Neural cell (in vitro differentiated cells): Measurements from ENCODE around the gene SP2. TPM values are rescaled to one million over a fixed set of nuclear protein-coding genes. Genes with fewer than 3 reads are reported as not detected.

Experiments used
- H2AFZ ChIP-seq: fragments of 200-600, 300-800 bp; sonication (generic), shearing (Covaris generic); 2 replicates; pipeline ENCODE4 v1.6.0; 2014; ENCODE audit warnings: low read depth, mild to moderate bottlenecking, antibody characterized with exemption, low read length, moderate library complexity
- H3F3A ChIP-seq: fragments of 200-600 bp; shearing (Covaris generic); 2 replicates; pipeline ENCODE4 v1.6.1; 2016; ENCODE audit warnings: mild to moderate bottlenecking, moderate library complexity, mixed read lengths, antibody characterized with exemption, low read length; ENCODE audit not compliant: insufficient read depth, poor library complexity, severe bottlenecking
- H3K27ac ChIP-seq: fragments of 200-600, 300-800 bp; sonication (generic), shearing (Covaris generic); 2 replicates; pipeline ENCODE4 v1.5.1; 2014; ENCODE audit warnings: mild to moderate bottlenecking, low read length, moderate library complexity
- H3K27me3 ChIP-seq: fragments of 300-800, 200-600 bp; sonication (generic), shearing (Covaris generic); 2 replicates; pipeline ENCODE4 v1.6.0; 2014; ENCODE audit warnings: mild to moderate bottlenecking, low read depth, low read length, moderate library complexity; ENCODE audit not compliant: insufficient read depth
- H3K36me3 ChIP-seq: fragments of 300-800, 200-600 bp; sonication (generic), shearing (Covaris generic); 2 replicates; pipeline ENCODE4 v1.5.1; 2014; ENCODE audit warnings: mild to moderate bottlenecking, antibody characterized with exemption, low read length, moderate library complexity; ENCODE audit not compliant: insufficient read depth
- H3K4me2 ChIP-seq: fragments of 300-800, 200-600 bp; sonication (generic), shearing (Covaris generic); 2 replicates; pipeline ENCODE4 v1.6.0; 2014; ENCODE audit warnings: mild to moderate bottlenecking, low read length
- H3K4me3 ChIP-seq: fragments of 300-800, 200-600 bp; sonication (generic), shearing (Covaris generic); 2 replicates; pipeline ENCODE4 v1.5.1; 2014; ENCODE audit warnings: mild to moderate bottlenecking, low read length, moderate library complexity
- H3K79me2 ChIP-seq: fragments of 200-600 bp; shearing (Covaris generic); replicated peaks from 2 replicates; pipeline ENCODE4 v1.6.0; 2014; ENCODE audit warnings: mild to moderate bottlenecking, low read length, moderate library complexity; ENCODE audit not compliant: insufficient read depth
- H3K9ac ChIP-seq: fragments of 300-800, 200-600 bp; sonication (generic), shearing (Covaris generic); 2 replicates; pipeline ENCODE4 v1.6.1; 2016; ENCODE audit warnings: mild to moderate bottlenecking, low read length, mixed read lengths
- H3K9me2 ChIP-seq: fragments of 200-600 bp; shearing (Covaris generic); 2 replicates; pipeline ENCODE4 v1.6.1; 2016; ENCODE audit warnings: mild to moderate bottlenecking, low read length, mixed read lengths; ENCODE audit not compliant: insufficient read depth
- H3K9me3 ChIP-seq: fragments of 200-600, 300-800 bp; sonication (generic), shearing (Covaris generic); 2 replicates; pipeline ENCODE4 v1.6.1; 2016; ENCODE audit warnings: mild to moderate bottlenecking, mixed run types, low read length, moderate library complexity, mixed read lengths
- H4K20me1 ChIP-seq: fragments of 200-600 bp; shearing (Covaris generic); 2 replicates; pipeline ENCODE4 v1.6.1; 2016; ENCODE audit warnings: mild to moderate bottlenecking, mixed run types; ENCODE audit not compliant: insufficient read depth
- EP300 ChIP-seq: fragments of 450-650 bp; conservative IDR thresholded peaks from 2 replicates; pipeline ENCODE4 v1.6.1; 2014; ENCODE audit warnings: antibody characterized with exemption, mild to moderate bottlenecking, moderate library complexity; ENCODE audit not compliant: poor library complexity, severe bottlenecking
- EZH2 ChIP-seq: fragments of 200-600, 300-800 bp; shearing (Covaris generic), sonication (generic); IDR thresholded peaks from 2 replicates; pipeline ENCODE4 v1.6.1; 2014; ENCODE audit warnings: antibody characterized with exemption, low read length, borderline replicate concordance, mild to moderate bottlenecking; ENCODE audit not compliant: insufficient read depth, poor library complexity, severe bottlenecking
- MXI1 ChIP-seq: fragments of 450-650 bp; conservative IDR thresholded peaks from 2 replicates; pipeline ENCODE4 v1.6.1; 2014; ENCODE audit warnings: antibody characterized with exemption, mild to moderate bottlenecking; ENCODE audit not compliant: poor library complexity, severe bottlenecking
- POLR2AphosphoS5 ChIP-seq: IDR thresholded peaks from 2 replicates; pipeline ENCODE4 v1.6.1; 2012
- RAD21 ChIP-seq: fragments of 450-650 bp; conservative IDR thresholded peaks from 2 replicates; pipeline ENCODE4 v1.6.1; 2014; ENCODE audit warnings: antibody characterized with exemption, mild to moderate bottlenecking, moderate library complexity
- REST ChIP-seq: IDR thresholded peaks from 2 replicates; pipeline ENCODE4 v1.6.1; 2012; ENCODE audit warnings: borderline replicate concordance
- SMC3 ChIP-seq: fragments of 450-650 bp; conservative IDR thresholded peaks from 2 replicates; pipeline ENCODE4 v1.6.1; 2014; ENCODE audit warnings: antibody characterized with exemption, mild to moderate bottlenecking, moderate library complexity; ENCODE audit not compliant: poor library complexity
- TAF1 ChIP-seq: IDR thresholded peaks from 2 replicates; pipeline ENCODE4 v1.6.1; 2012; ENCODE audit warnings: low read depth
- polyA plus RNA-seq: library from polyadenylated mRNA; depleted of rRNA; stranded (reverse); fragments of >200 nt; gene quantifications from 2 replicates; pipeline ENCODE4 v1.2.3, GENCODE V29; 2014
- TF ChIP-seq, protein P1 (sequence below): fragments of 450-650 bp; IDR thresholded peaks from 2 replicates; pipeline ENCODE4 v1.5.1; 2014; ENCODE audit warnings: antibody characterized with exemption, mild to moderate bottlenecking, moderate library complexity; ENCODE audit not compliant: poor library complexity, severe bottlenecking

Gene SP2
- polyA plus RNA-seq, 1 donor from 2014 or later = 0.25 TPM

- Histone ChIP-seq H3K4me2 (peak overlapping the region; percentile 89), H3K9me3 (no peaks in the 10 kb centered on the region), H3K9me2 (no peaks in the 10 kb centered on the region), H3K4me3 (peak overlapping the region; percentile 90), H3F3A (no peaks in the 10 kb centered on the region), H3K9ac (peak overlapping the region; percentile 90), H4K20me1 (no peaks in the 10 kb centered on the region), H3K27ac (no peak overlapping the region), H2AFZ (no peak overlapping the region), H3K27me3 (no peaks in the 10 kb centered on the region), H3K36me3 (no peaks in the 10 kb centered on the region), H3K79me2 (peaks cover 13% of the 10 kb centered on the region)
- TF ChIP-seq MXI1 = no peak
- TF ChIP-seq TAF1 = no peak
- TF ChIP-seq REST = no peak
Observed at GRCh38 chr17:47897561-47897960, 1.5 kb downstream of the SP2 start.

DNA sequence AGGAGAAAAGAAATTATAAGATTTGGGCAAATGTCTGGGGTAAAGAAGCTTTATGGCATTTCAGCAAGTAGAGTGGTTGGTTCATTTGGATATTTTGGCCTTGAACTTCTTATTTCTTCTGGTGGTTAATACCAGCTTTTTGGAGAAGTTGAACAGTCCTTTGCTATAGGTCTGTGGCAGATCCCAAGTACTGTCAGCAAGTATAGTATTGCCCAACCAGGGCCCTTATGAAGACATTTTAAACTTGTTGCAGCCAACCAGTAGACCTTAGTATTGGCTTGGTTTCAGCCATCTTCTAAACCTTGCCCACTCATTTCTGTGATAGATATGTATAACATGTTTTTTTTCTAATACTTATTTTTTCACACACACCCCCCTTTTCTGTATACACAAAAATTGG, 2.2 kb downstream of the SP2 start:
- H3K9me2 ChIP-seq = no peaks in the 10 kb centered on the region
- no peak overlapping the region for H3K9ac ChIP-seq
- no peak overlapping the region for H3K4me2 ChIP-seq
- no peak overlapping the region for H3K27ac ChIP-seq
- peaks cover 13% of the 10 kb centered on the region for H3K79me2 ChIP-seq
- H3K36me3 ChIP-seq = no peaks in the 10 kb centered on the region
- H3F3A ChIP-seq = no peaks in the 10 kb centered on the region
- no peak overlapping the region for H2AFZ ChIP-seq
- H3K27me3 ChIP-seq = no peaks in the 10 kb centered on the region
- no peaks in the 10 kb centered on the region for H3K9me3 ChIP-seq
- no peak overlapping the region for H3K4me3 ChIP-seq
- TF ChIP-seq MXI1 (no peak), TAF1 (no peak), REST (no peak), EP300 (no peak), POLR2AphosphoS5 (no peak), EZH2 (no peak), RAD21 (no peak), SMC3 (no peak)
- TF ChIP-seq, protein P1, sequence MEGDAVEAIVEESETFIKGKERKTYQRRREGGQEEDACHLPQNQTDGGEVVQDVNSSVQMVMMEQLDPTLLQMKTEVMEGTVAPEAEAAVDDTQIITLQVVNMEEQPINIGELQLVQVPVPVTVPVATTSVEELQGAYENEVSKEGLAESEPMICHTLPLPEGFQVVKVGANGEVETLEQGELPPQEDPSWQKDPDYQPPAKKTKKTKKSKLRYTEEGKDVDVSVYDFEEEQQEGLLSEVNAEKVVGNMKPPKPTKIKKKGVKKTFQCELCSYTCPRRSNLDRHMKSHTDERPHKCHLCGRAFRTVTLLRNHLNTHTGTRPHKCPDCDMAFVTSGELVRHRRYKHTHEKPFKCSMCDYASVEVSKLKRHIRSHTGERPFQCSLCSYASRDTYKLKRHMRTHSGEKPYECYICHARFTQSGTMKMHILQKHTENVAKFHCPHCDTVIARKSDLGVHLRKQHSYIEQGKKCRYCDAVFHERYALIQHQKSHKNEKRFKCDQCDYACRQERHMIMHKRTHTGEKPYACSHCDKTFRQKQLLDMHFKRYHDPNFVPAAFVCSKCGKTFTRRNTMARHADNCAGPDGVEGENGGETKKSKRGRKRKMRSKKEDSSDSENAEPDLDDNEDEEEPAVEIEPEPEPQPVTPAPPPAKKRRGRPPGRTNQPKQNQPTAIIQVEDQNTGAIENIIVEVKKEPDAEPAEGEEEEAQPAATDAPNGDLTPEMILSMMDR = no peak
- H4K20me1 ChIP-seq = no peaks in the 10 kb centered on the region
